ENCODE results near the gene TIGD1.

The TIGD1 gene

GRCh38 chr2:232501794-232502390 lies 48.5 kb downstream of the TIGD1 start:
- DNase-seq (ENCODE audit: low read depth), result no peak

DNA sequence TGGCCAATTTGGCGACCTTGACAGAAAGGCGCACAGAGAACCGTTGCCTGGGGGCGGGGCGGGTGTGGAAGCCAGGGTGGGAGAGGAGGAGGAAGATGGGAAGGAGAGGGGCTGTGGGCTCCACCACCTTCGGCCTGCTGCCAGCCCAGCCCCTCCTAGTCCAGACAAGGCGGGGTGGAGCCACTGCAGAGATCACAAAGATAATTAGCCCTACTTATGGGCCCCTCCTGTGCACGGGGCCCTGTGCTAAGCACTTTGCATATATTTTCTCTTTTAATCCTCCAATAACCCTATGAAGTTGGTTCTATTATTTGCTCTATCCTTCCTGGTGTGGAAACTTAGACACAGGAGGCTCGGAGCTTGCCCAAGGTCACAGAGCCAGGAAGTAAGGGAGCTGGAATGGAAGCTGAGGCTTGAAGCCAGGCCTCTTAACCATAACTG lies 49.0 kb downstream of the TIGD1 start:
- no peak for DNase-seq (ENCODE audit: low read depth)

DNA sequence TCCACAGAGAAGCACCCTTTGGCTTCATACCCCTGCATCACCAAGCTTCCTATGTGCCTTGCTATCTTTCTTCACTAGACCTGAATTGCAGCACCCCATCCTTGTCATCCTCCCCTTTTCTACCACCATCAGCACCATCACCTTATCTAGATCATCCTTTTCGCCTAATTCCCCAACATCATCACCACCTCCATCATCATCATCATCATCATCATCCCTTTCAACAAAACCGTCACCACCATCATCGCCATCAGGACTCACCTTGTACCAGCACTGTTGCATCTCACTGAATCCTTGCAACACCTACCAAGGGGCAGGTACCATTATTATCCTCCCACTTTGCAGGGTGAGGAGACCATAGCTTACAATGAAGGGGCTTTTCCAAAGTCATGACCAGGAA lies 51.9 kb downstream of the TIGD1 start:
- DNase-seq (ENCODE audit: low read depth), result no peak
